ENCODE results near the gene ITGA4.

DNA sequence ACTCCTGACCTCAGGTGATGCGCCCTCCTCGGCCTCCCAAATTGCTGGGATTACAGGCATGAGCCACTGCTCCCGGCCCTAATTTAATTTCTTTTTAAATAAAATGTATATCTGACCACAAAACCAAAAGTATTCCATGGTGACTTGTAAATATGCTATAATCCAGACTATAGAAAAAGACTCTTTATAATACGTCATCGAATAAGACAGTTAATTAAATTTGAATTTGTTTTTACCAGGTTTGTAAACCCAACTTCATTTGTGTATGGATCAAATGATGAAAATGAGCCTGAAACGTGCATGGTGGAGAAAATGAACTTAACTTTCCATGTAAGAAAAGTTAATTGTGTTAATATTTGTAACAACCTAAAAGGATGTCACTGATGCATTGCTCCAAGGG, 69.9 kb downstream of the ITGA4 start:
- TF ChIP-seq TAF1 (IDR thresholded peaks at IDR 0.05; ENCODE audit: borderline replicate concordance, insufficient read depth, low read length), result no peak
- TF ChIP-seq, protein P1, sequence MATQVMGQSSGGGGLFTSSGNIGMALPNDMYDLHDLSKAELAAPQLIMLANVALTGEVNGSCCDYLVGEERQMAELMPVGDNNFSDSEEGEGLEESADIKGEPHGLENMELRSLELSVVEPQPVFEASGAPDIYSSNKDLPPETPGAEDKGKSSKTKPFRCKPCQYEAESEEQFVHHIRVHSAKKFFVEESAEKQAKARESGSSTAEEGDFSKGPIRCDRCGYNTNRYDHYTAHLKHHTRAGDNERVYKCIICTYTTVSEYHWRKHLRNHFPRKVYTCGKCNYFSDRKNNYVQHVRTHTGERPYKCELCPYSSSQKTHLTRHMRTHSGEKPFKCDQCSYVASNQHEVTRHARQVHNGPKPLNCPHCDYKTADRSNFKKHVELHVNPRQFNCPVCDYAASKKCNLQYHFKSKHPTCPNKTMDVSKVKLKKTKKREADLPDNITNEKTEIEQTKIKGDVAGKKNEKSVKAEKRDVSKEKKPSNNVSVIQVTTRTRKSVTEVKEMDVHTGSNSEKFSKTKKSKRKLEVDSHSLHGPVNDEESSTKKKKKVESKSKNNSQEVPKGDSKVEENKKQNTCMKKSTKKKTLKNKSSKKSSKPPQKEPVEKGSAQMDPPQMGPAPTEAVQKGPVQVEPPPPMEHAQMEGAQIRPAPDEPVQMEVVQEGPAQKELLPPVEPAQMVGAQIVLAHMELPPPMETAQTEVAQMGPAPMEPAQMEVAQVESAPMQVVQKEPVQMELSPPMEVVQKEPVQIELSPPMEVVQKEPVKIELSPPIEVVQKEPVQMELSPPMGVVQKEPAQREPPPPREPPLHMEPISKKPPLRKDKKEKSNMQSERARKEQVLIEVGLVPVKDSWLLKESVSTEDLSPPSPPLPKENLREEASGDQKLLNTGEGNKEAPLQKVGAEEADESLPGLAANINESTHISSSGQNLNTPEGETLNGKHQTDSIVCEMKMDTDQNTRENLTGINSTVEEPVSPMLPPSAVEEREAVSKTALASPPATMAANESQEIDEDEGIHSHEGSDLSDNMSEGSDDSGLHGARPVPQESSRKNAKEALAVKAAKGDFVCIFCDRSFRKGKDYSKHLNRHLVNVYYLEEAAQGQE (IDR thresholded peaks at IDR 0.05; ENCODE audit: insufficient read depth in 1 of 2, low read depth in 2 of 2, low read length in 2 of 2), result no peak
- TF ChIP-seq POLR2AphosphoS5 (IDR thresholded peaks at IDR 0.05; ENCODE audit: low read depth, low read length), result no peak
- TF ChIP-seq SIN3A (IDR thresholded peaks at IDR 0.05; ENCODE audit: borderline replicate concordance, insufficient read depth, low read length), result no peak
- no peak for TF ChIP-seq FOXP2 (optimal IDR thresholded peaks at IDR 0.05; ENCODE audit: borderline replicate concordance, extremely low read depth, extremely low read length, insufficient read depth)
